Endothelial cell of umbilical vein (primary cell): Measurements from ENCODE around the gene OPCML.

Source experiments
- EZH2 ChIP-seq: IDR thresholded peaks from 2 replicates; pipeline ENCODE4 v1.6.1; 2012; ENCODE audit warnings: borderline replicate concordance, low read depth, mild to moderate bottlenecking, moderate library complexity, low read length, inconsistent platforms; ENCODE audit not compliant: severe bottlenecking
- GATA2 ChIP-seq: IDR thresholded peaks from 2 replicates; pipeline ENCODE4 v1.7.0; 2011; ENCODE audit warnings: low read depth, mild to moderate bottlenecking, moderate library complexity, mixed read lengths, low read length; ENCODE audit not compliant: insufficient read length, insufficient read depth
- MAX ChIP-seq: IDR thresholded peaks from 2 replicates; pipeline ENCODE4 v1.6.1; 2011; ENCODE audit not compliant: insufficient read depth, insufficient read length
- MYC ChIP-seq: IDR thresholded peaks from one replicate; pipeline ENCODE4 v1.6.1; 2011; ENCODE audit warnings: mild to moderate bottlenecking, low read depth, low read length
- POLR2A ChIP-seq: IDR thresholded peaks from 2 replicates; pipeline ENCODE4 v1.6.1; 2012; ENCODE audit warnings: low read depth, mild to moderate bottlenecking, control low read depth, low read length
- POLR2AphosphoS5 ChIP-seq: IDR thresholded peaks from 2 replicates; pipeline ENCODE4 v1.6.1; 2012; ENCODE audit warnings: low read depth, mild to moderate bottlenecking, control low read depth, low read length, moderate library complexity; ENCODE audit not compliant: insufficient read depth
- TF ChIP-seq, protein P1 (sequence below), 2 donors: IDR thresholded peaks; 1 replicate in 1 of 2; 2 replicates in 1 of 2; pipeline ENCODE4 v1.5.1; 2011; ENCODE audit warnings: low read length in 2 of 2, mild to moderate bottlenecking in 2 of 2, moderate library complexity in 2 of 2, control low read depth in 1 of 2, inconsistent platforms in 1 of 2, low read depth in 1 of 2; ENCODE audit not compliant: insufficient read depth in 1 of 2; ENCODE audit errors: extremely low read depth in 1 of 2

- TF ChIP-seq, protein P1, sequence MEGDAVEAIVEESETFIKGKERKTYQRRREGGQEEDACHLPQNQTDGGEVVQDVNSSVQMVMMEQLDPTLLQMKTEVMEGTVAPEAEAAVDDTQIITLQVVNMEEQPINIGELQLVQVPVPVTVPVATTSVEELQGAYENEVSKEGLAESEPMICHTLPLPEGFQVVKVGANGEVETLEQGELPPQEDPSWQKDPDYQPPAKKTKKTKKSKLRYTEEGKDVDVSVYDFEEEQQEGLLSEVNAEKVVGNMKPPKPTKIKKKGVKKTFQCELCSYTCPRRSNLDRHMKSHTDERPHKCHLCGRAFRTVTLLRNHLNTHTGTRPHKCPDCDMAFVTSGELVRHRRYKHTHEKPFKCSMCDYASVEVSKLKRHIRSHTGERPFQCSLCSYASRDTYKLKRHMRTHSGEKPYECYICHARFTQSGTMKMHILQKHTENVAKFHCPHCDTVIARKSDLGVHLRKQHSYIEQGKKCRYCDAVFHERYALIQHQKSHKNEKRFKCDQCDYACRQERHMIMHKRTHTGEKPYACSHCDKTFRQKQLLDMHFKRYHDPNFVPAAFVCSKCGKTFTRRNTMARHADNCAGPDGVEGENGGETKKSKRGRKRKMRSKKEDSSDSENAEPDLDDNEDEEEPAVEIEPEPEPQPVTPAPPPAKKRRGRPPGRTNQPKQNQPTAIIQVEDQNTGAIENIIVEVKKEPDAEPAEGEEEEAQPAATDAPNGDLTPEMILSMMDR (IDR thresholded peaks at IDR 0.05; ENCODE audit: extremely low read depth in 1 of 2, insufficient read depth in 1 of 2, low read depth in 1 of 2, low read length in 2 of 2): no peak
- TF ChIP-seq POLR2A (no peak), POLR2AphosphoS5 (no peak), EZH2 (no peak), MYC (no peak), MAX (no peak), GATA2 (no peak)
These were observed 879.1 kb downstream of the OPCML start for GRCh38 chr11:132653237-132653636.
